ENCODE data around the gene ZBTB21.

GRCh38 chr21:42028766-42029425 lies 18.7 kb upstream of the ZBTB21 start:
- TF ChIP-seq CTCF (IDR thresholded peaks at IDR 0.05) (no peak), EP300 (IDR thresholded peaks at IDR 0.05; ENCODE audit: borderline replicate concordance in 1 of 2, low read depth in 1 of 2, low read length in 1 of 2) (no peak), REST (IDR thresholded peaks at IDR 0.05; ENCODE audit: low read depth, low read length) (no peak)
